HEK293T (cell line): ENCODE results near the gene TENT5A.
"Not testable (repeated sequence)": the region's sequence is repeated elsewhere in the genome, so short reads cannot be mapped to it uniquely, and the experiment has no call there.

Experiments
- CTCF ChIA-PET: fragments of 350-600 bp; formaldehyde crosslinking; extraction: SDS; loops from one replicate; lab custom pipeline; 2021; ENCODE audit warnings: antibody characterized with exemption, inconsistent platforms; lab: Yijun Ruan, JAX
- POLR2A ChIA-PET: fragments of 350-600 bp; formaldehyde crosslinking; extraction: SDS; loops from one replicate; lab custom pipeline; 2020; ENCODE audit warnings: antibody characterized with exemption, inconsistent platforms; lab: Yijun Ruan, JAX
- DNase-seq: peaks from one replicate; pipeline ENCODE4 v3.0.0; 2012; ENCODE audit warnings: mixed read lengths; ENCODE audit errors: extremely low spot score
- ARNT ChIP-seq: fragments of 450-650 bp; IDR thresholded peaks from 2 replicates; pipeline ENCODE4 v1.6.1; 2017; ENCODE audit warnings: mild to moderate bottlenecking
- BHLHE40 ChIP-seq: fragments of 450-650 bp; IDR thresholded peaks from 2 replicates; pipeline ENCODE4 v1.6.1; 2016; ENCODE audit warnings: mild to moderate bottlenecking, moderate library complexity, borderline replicate concordance
- CTBP1 ChIP-seq: fragments of 450-650 bp; IDR thresholded peaks from 2 replicates; pipeline ENCODE4 v1.6.1; 2016; ENCODE audit warnings: borderline replicate concordance
- ELF4 ChIP-seq: fragments of 450-650 bp; IDR thresholded peaks from 2 replicates; pipeline ENCODE4 v1.6.1; 2017; ENCODE audit warnings: antibody characterized with exemption
- FOXA1 ChIP-seq: fragments of 450-650 bp; IDR thresholded peaks from 2 replicates; pipeline ENCODE4 v1.6.1; 2016; ENCODE audit warnings: mild to moderate bottlenecking
- FOXK2 ChIP-seq: fragments of 450-650 bp; IDR thresholded peaks from 2 replicates; pipeline ENCODE4 v1.6.1; 2016; ENCODE audit warnings: mild to moderate bottlenecking
- FOXM1 ChIP-seq: fragments of 450-650 bp; IDR thresholded peaks from 2 replicates; pipeline ENCODE4 v1.6.1; 2017; ENCODE audit warnings: mild to moderate bottlenecking, borderline replicate concordance
- HDGF ChIP-seq: fragments of 450-650 bp; IDR thresholded peaks from 2 replicates; pipeline ENCODE4 v1.6.1; 2017; ENCODE audit warnings: antibody characterized with exemption, borderline replicate concordance
- L3MBTL2 ChIP-seq: fragments of 450-650 bp; conservative IDR thresholded peaks from 2 replicates; pipeline ENCODE4 v1.6.1; 2016; ENCODE audit warnings: mild to moderate bottlenecking
- LEF1 ChIP-seq: fragments of 450-650 bp; IDR thresholded peaks from 2 replicates; pipeline ENCODE4 v1.6.1; 2017; ENCODE audit warnings: mild to moderate bottlenecking, borderline replicate concordance
- NFRKB ChIP-seq: fragments of 450-650 bp; IDR thresholded peaks from 2 replicates; pipeline ENCODE4 v1.6.1; 2016; ENCODE audit warnings: mild to moderate bottlenecking, moderate library complexity
- SP1 ChIP-seq: fragments of 450-650 bp; IDR thresholded peaks from 2 replicates; pipeline ENCODE4 v1.6.1; 2017
- SUZ12 ChIP-seq: fragments of 450-650 bp; IDR thresholded peaks from 2 replicates; pipeline ENCODE4 v1.6.1; 2016; ENCODE audit warnings: mild to moderate bottlenecking
- TARDBP ChIP-seq: fragments of 450-650 bp; IDR thresholded peaks from 2 replicates; pipeline ENCODE4 v1.6.1; 2016
- ZNF384 ChIP-seq: fragments of 450-650 bp; IDR thresholded peaks from 2 replicates; pipeline ENCODE4 v1.6.1; 2016
- TF ChIP-seq, protein P1 (sequence below): fragments of 450-650 bp; IDR thresholded peaks from 2 replicates; pipeline ENCODE4 v1.6.1; 2016

TENT5A gene

DNA sequence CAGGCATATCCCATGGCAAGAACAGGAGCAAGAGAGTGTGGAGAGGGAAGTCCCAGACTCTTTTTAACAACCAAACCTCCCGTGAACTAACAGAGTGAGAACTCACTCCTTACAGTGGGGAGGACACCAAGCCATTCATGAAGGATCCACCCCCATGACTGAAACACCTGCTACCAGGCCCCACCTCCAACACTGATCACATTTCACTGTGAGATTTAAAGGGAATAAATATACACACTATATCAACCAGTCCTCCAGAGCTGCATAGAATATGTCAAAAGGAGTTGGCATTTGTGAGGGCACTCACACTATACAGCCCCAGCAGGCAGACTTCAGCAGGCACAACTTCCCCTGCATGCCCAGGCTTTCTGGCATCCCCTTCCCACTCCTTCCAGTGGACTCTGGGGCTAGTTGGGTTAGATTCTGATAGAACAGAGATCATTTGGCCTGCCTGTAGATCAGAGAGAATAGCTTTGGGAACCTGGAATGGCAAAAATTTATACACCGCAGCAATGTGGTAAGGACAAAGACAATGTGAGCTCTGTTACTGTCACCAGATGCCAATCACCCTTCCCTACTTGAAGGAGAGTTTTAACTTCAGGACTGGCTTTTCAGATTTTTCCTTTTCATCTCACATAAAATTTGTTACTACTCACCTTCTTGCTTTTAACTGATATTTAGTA is 25.2 kb upstream of the TENT5A start:
- ChIA-PET CTCF (no interaction called here), POLR2A (no interaction called here)
- DNase-seq = no peak
- TF ChIP-seq L3MBTL2 = no peak
- no peak for TF ChIP-seq FOXA1
- TF ChIP-seq TARDBP = no peak
- no peak for TF ChIP-seq HDGF
- no peak for TF ChIP-seq NFRKB
- no peak for TF ChIP-seq SUZ12
- no peak for TF ChIP-seq BHLHE40
- no peak for TF ChIP-seq ZNF384
- TF ChIP-seq, protein P1, sequence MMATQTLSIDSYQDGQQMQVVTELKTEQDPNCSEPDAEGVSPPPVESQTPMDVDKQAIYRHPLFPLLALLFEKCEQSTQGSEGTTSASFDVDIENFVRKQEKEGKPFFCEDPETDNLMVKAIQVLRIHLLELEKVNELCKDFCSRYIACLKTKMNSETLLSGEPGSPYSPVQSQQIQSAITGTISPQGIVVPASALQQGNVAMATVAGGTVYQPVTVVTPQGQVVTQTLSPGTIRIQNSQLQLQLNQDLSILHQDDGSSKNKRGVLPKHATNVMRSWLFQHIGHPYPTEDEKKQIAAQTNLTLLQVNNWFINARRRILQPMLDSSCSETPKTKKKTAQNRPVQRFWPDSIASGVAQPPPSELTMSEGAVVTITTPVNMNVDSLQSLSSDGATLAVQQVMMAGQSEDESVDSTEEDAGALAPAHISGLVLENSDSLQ = no peak
- TF ChIP-seq LEF1 = no peak
- no peak for TF ChIP-seq SP1
- no peak for TF ChIP-seq ELF4
- no peak for TF ChIP-seq FOXM1
- no peak for TF ChIP-seq CTBP1
- no peak for TF ChIP-seq ARNT
- no peak for TF ChIP-seq FOXK2

DNA sequence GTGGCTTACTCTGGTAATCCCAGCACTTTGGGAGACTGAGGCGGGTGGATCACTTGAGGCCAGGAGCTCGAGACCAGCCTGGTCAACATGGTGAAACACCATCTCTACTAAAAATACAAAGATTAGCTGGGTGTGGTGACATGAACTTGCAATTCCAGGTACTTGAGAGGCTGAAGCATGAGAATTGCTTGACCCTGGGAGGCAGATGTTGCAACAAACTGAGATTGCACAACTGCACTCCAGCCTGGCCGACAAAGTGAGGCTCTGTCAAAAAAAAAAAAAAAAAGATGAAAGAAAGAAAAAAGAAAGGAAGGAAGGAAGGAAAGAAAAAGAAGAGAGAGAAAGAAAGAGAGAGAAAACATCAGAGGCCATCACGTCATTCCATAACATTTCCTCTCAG is 23.7 kb upstream of the TENT5A start:
- DNase-seq, CTCF ChIA-PET, POLR2A ChIA-PET: not testable (repeated sequence)

DNA sequence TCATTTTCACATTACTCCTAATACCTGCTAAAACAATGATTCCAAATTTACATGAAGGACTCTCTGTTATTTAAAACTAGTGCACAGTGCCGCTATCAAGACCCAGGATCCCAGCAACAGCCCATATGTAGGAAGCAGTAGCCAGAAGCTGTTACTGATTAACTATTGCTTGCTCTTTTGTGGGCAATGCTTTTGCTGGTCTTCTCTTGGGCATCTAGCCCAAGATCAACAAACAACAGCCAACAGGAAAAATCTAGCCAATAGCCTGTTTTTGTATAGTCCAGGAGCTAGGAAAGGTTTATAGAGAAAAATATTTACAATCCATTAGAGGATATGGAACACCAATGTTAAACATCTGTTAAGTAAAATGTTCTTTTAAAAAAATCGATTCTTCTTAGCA is 22.1 kb upstream of the TENT5A start:
- ChIA-PET POLR2A (no interaction called here), CTCF (no interaction called here)
- no peak for DNase-seq
- TF ChIP-seq ARNT (no peak), FOXK2 (no peak), ZNF384 (no peak), TARDBP (no peak), FOXM1 (no peak), ELF4 (no peak), HDGF (no peak), BHLHE40 (no peak), CTBP1 (no peak), L3MBTL2 (no peak), NFRKB (no peak), SP1 (no peak), FOXA1 (no peak), LEF1 (no peak), SUZ12 (no peak)
- TF ChIP-seq, protein P1 = no peak

DNA sequence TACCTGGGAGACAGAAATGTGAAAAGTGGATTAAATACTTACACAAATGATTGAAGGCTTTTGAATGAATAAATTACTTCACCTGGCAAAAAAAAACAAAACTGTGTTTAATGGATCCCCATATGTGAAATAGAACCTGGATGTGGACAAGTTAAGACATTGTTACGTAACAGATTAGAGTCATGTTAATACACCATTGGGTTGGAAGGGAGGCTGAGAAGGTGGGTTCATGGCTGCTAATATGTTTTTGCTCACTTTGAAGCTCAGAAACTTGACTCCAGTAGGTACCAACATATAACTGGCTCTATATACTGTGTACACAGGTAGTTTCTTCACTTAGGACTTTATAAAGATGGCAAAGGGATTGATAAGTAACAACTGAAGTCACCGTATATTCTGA is 21.4 kb upstream of the TENT5A start:
- DNase-seq = no peak
- POLR2A ChIA-PET = no interaction called here
- CTCF ChIA-PET = no interaction called here
- no peak for TF ChIP-seq FOXA1
- TF ChIP-seq LEF1 = no peak
- no peak for TF ChIP-seq ZNF384
- TF ChIP-seq SUZ12 = no peak
- TF ChIP-seq FOXK2 = no peak
- no peak for TF ChIP-seq FOXM1
- TF ChIP-seq ARNT = no peak
- TF ChIP-seq SP1 = no peak
- TF ChIP-seq BHLHE40 = no peak
- no peak for TF ChIP-seq NFRKB
- no peak for TF ChIP-seq CTBP1
- TF ChIP-seq HDGF = no peak
- TF ChIP-seq TARDBP = no peak
- TF ChIP-seq, protein P1 = no peak
- no peak for TF ChIP-seq ELF4

DNA sequence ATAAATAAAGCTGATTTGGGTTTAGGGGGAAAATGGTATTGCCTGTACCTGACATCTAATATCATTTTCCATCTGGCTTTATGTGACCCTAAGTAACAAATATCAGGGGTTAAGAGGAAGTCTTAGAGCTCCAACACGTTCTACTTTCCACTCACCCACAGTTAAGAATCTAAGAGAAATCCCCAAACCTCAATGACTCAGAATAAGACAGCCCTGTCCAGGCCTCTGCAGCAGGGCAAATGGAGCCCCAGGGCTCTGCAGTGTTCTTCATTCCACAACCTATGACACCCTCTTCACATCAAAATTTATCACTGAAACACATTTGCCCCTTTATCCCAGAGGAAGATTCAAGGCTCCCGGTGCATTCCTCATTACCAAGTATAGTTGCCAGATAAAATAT is 20.3 kb upstream of the TENT5A start:
- ChIA-PET CTCF (interaction anchor here (0.6 kb wide), 1 partner anchor 338 kb away, joined by 3 read pairs; no protein-coding TSS in a partner anchor), POLR2A (no interaction called here)
- TF ChIP-seq ZNF384 (no peak), ARNT (no peak), TARDBP (no peak), FOXK2 (no peak), L3MBTL2 (no peak), ELF4 (no peak), SP1 (no peak), CTBP1 (no peak), FOXA1 (no peak), NFRKB (no peak), HDGF (no peak), LEF1 (no peak), SUZ12 (no peak), BHLHE40 (no peak), FOXM1 (no peak)
- TF ChIP-seq, protein P1 = no peak
- no peak for DNase-seq

DNA sequence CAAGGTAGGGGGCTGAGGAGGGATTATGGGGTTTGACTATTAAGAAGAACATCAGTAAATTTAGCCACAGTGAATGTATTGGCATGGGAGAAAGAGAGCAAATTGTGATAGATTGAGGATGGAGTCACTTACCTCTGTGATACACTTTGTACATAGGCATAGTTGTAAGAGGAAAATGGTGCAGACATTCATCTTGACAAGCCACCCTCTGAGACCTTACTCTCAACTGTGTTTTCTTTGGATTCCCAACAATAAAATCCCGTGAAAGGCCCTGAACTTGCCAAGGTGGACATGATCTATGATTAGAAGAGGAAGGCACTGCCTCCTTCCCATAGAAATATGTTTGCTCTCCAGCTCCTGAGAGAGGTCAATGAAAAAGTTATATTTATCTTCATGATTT is 18.6 kb upstream of the TENT5A start:
- DNase-seq = no peak
- TF ChIP-seq LEF1 (no peak), L3MBTL2 (no peak), ELF4 (no peak), SP1 (no peak), FOXK2 (no peak), FOXA1 (no peak), HDGF (no peak), NFRKB (no peak)
- ChIA-PET POLR2A (no interaction called here), CTCF (no interaction called here)
